IMR-90 (cell line): ENCODE data around the gene AKAP13. TPM values are rescaled to one million over a fixed set of nuclear protein-coding genes. Genes with fewer than 3 reads are reported as not detected.

Source experiments
- ATAC-seq: fragments of 200-7000 bp; cut with Tn5 transposase; 2 replicates; pipeline ENCODE4 v1.9.1; 2020; ENCODE audit warnings: low read depth, mild to moderate bottlenecking, moderate library complexity
- BruUV-seq: library from RNA; stranded (reverse); fragments of 400-500 nt; replicated peaks from 2 replicates; lab custom pipeline; 2021; lab: Mats Ljungman, UMichigan
- CTCF ChIA-PET: fragments of 300-600 bp; formaldehyde crosslinking; extraction: SDS; loops from one replicate; lab custom pipeline; 2021; ENCODE audit warnings: antibody characterized with exemption; lab: Yijun Ruan, JAX
- POLR2A ChIA-PET: fragments of 300-600 bp; sonication (Branson Sonifier 250); formaldehyde crosslinking; loops from one replicate; lab custom pipeline; 2022; ENCODE audit warnings: antibody characterized with exemption; ENCODE audit not compliant: unreplicated experiment; lab: Charles Lee
- DNase-seq: peaks from one replicate; pipeline ENCODE4 v3.0.0; 2013
- H2AFZ ChIP-seq: replicated peaks from 2 replicates; pipeline ENCODE3; 2013; ENCODE audit warnings: low read length, mild to moderate bottlenecking; ENCODE audit not compliant: poor library complexity
- H2AK5ac ChIP-seq: 2 replicates; pipeline ENCODE4 v1.6.1; 2013; ENCODE audit warnings: low read depth, low read length, inconsistent platforms
- H2AK9ac ChIP-seq: replicated peaks from 2 replicates; pipeline ENCODE3; 2013; ENCODE audit warnings: mild to moderate bottlenecking, low read depth, low read length, moderate library complexity; ENCODE audit not compliant: poor library complexity
- H2BK120ac ChIP-seq: 2 replicates; pipeline ENCODE4 v1.6.1; 2013; ENCODE audit warnings: low read depth, low read length, inconsistent platforms
- H2BK15ac ChIP-seq: 3 replicates; pipeline ENCODE4 v1.6.1; 2013; ENCODE audit warnings: low read depth, low read length, inconsistent platforms
- H2BK20ac ChIP-seq: 2 replicates; pipeline ENCODE4 v1.6.1; 2013; ENCODE audit warnings: low read depth, mild to moderate bottlenecking, inconsistent platforms, low read length, moderate library complexity
- H2BK5ac ChIP-seq: 2 replicates; pipeline ENCODE4 v1.6.1; 2013; ENCODE audit warnings: mild to moderate bottlenecking, low read depth, low read length, inconsistent platforms; ENCODE audit not compliant: poor library complexity, severe bottlenecking
- H3K14ac ChIP-seq: replicated peaks from 2 replicates; pipeline ENCODE4 v1.6.1; 2013; ENCODE audit warnings: low read depth, low read length, inconsistent platforms
- H3K18ac ChIP-seq: 2 replicates; pipeline ENCODE4 v1.6.1; 2013; ENCODE audit warnings: low read depth, low read length, control low read depth
- H3K23ac ChIP-seq: 2 replicates; pipeline ENCODE4 v1.6.1; 2013; ENCODE audit warnings: low read depth, low read length, inconsistent platforms
- H3K27ac ChIP-seq: 2 replicates; pipeline ENCODE4 v1.5.1; 2013; ENCODE audit warnings: mild to moderate bottlenecking, control low read depth, low read length; ENCODE audit not compliant: insufficient read depth
- H3K27me3 ChIP-seq: 2 replicates; pipeline ENCODE4 v1.6.1; 2013; ENCODE audit warnings: low read length; ENCODE audit not compliant: control insufficient read depth, insufficient read depth
- H3K36me3 ChIP-seq: 2 replicates; pipeline ENCODE4 v1.6.1; 2013; ENCODE audit warnings: low read length, mixed read lengths; ENCODE audit not compliant: control insufficient read depth, insufficient read depth
- H3K4ac ChIP-seq: 2 replicates; pipeline ENCODE4 v1.6.1; 2013; ENCODE audit warnings: low read depth, low read length, inconsistent platforms
- H3K4me1 ChIP-seq: 2 replicates; pipeline ENCODE4 v1.6.1; 2013; ENCODE audit warnings: low read length, mixed read lengths; ENCODE audit not compliant: control insufficient read depth, insufficient read depth
- H3K4me2 ChIP-seq: 2 replicates; pipeline ENCODE4 v1.6.1; 2013; ENCODE audit warnings: low read depth, mild to moderate bottlenecking, control low read depth, low read length, moderate library complexity
- H3K4me3 ChIP-seq: 2 replicates; pipeline ENCODE4 v1.5.1; 2013; ENCODE audit warnings: low read depth, mild to moderate bottlenecking, control low read depth, low read length, moderate library complexity; ENCODE audit not compliant: insufficient read depth
- H3K56ac ChIP-seq: 2 replicates; pipeline ENCODE4 v1.6.1; 2013; ENCODE audit warnings: low read length, inconsistent platforms; ENCODE audit not compliant: insufficient read depth; ENCODE audit errors: extremely low read depth
- H3K79me1 ChIP-seq, 2 experiments: 2 replicates each; pipeline ENCODE4 v1.6.1; 2013; ENCODE audit warnings: low read length in 2 of 2, inconsistent platforms in 1 of 2, low read depth in 1 of 2
- H3K9ac ChIP-seq: 2 replicates; pipeline ENCODE4 v1.6.1; 2013; ENCODE audit warnings: low read depth, low read length, control low read depth
- H3K9me1 ChIP-seq: 2 replicates; pipeline ENCODE4 v1.6.1; 2013; ENCODE audit warnings: low read length, inconsistent platforms; ENCODE audit not compliant: insufficient read depth
- H3K9me3 ChIP-seq: 2 replicates; pipeline ENCODE4 v1.6.1; 2013; ENCODE audit warnings: low read length; ENCODE audit not compliant: control insufficient read depth, insufficient read depth
- H4K20me1 ChIP-seq: 2 replicates; pipeline ENCODE4 v1.6.1; 2013; ENCODE audit warnings: low read length, inconsistent platforms; ENCODE audit not compliant: insufficient read depth
- H4K5ac ChIP-seq: 2 replicates; pipeline ENCODE4 v1.6.1; 2013; ENCODE audit warnings: mild to moderate bottlenecking, low read depth, low read length, control low read depth
- H4K8ac ChIP-seq, 2 experiments: 2 replicates each; pipeline ENCODE4 v1.6.1; 2013; ENCODE audit warnings: low read depth in 2 of 2, low read length in 2 of 2, control low read depth in 1 of 2, inconsistent platforms in 1 of 2
- H4K91ac ChIP-seq: 2 replicates; pipeline ENCODE4 v1.6.1; 2013; ENCODE audit warnings: low read depth, low read length, inconsistent platforms; ENCODE audit not compliant: insufficient read depth
- BHLHE40 ChIP-seq: fragments of 150-350 bp; IDR thresholded peaks from 2 replicates; pipeline ENCODE4 v1.6.1; 2016; ENCODE audit warnings: mild to moderate bottlenecking, low read depth, low read length
- CHD1 ChIP-seq: IDR thresholded peaks from 2 replicates; pipeline ENCODE4 v1.6.1; 2012; ENCODE audit warnings: low read depth, low read length, improper control_type of control experiment
- FOS ChIP-seq: fragments of 150-350 bp; IDR thresholded peaks from 2 replicates; pipeline ENCODE4 v1.6.1; 2016; ENCODE audit warnings: low read depth, low read length
- MAFK ChIP-seq: IDR thresholded peaks from 2 replicates; pipeline ENCODE4 v1.6.1; 2012; ENCODE audit warnings: low read depth, low read length, improper control_type of control experiment
- MAZ ChIP-seq: IDR thresholded peaks from 2 replicates; pipeline ENCODE4 v1.6.1; 2012; ENCODE audit warnings: low read depth, mild to moderate bottlenecking, low read length, improper control_type of control experiment, moderate library complexity, borderline replicate concordance
- NFE2L2 ChIP-seq: fragments of 150-350 bp; IDR thresholded peaks from 2 replicates; pipeline ENCODE4 v1.6.1; 2016; ENCODE audit warnings: low read depth, mild to moderate bottlenecking, low read length
- POLR2A ChIP-seq: IDR thresholded peaks from 2 replicates; pipeline ENCODE4 v1.6.1; 2012; ENCODE audit warnings: mild to moderate bottlenecking, low read depth, low read length
- WGBS, 2 experiments: methylation state at CpG; one replicate each; pipeline versions ENCODE4 v1.1.5 to v1.1.7; 2013; ENCODE audit warnings: missing lambda C conversion rate in 2 of 2; ENCODE audit not compliant: insufficient read length in 1 of 2; ENCODE audit errors: extremely low coverage in 2 of 2; 5-methylcytosine and 5-hydroxymethylcytosine counted together
- dilution Hi-C: fragments of 300-500 bp; cut with HindIII; formaldehyde crosslinking; loops from one replicate; pipeline ENCODE4 v1.14.3; 2018; ENCODE audit warnings: low sequenced_read_pairs; ENCODE audit not compliant: unreplicated experiment
- in situ Hi-C: fragments of 300-500 bp; cut with MboI; formaldehyde crosslinking; loops from 3 replicates; pipeline ENCODE4 v1.14.3; 2019; ENCODE audit warnings: low sequenced_read_pairs, inconsistent platforms, mixed read lengths
- intact Hi-C: fragments of 100-400 bp; cut with micrococcal nuclease; formaldehyde crosslinking; loops from 2 replicates; pipeline ENCODE4 v1.10.0; 2022
- polyA plus RNA-seq, 3 experiments: library from polyadenylated mRNA; depleted of rRNA; stranded (reverse); fragments of >200 nt; gene quantifications; 2 replicates each; pipeline ENCODE4 v1.2.3, GENCODE V29; 2012; ENCODE audit warnings: low replicate concordance in 1 of 3
- total RNA-seq: library from RNA; depleted of rRNA; stranded (reverse); fragments of >200 nt; gene quantifications from 2 replicates; pipeline ENCODE4 v1.2.3, GENCODE V29; 2012
- TF ChIP-seq, protein P1 (sequence below): fragments of 150-350 bp; IDR thresholded peaks from 2 replicates; pipeline ENCODE4 v1.6.1; 2017; ENCODE audit warnings: mild to moderate bottlenecking, antibody characterized with exemption, low read length, low read depth
- TF ChIP-seq, protein P2 (sequence below): fragments of 150-350 bp; IDR thresholded peaks from 2 replicates; pipeline ENCODE4 v1.6.1; 2016; ENCODE audit warnings: low read depth, mild to moderate bottlenecking, low read length, moderate library complexity, borderline replicate concordance
- TF ChIP-seq, protein P3 (sequence below): conservative IDR thresholded peaks from 2 replicates; pipeline ENCODE4 v1.5.1; 2012; ENCODE audit warnings: mild to moderate bottlenecking, low read depth, low read length, improper control_type of control experiment

AKAP13 gene
- total and polyA plus RNA-seq, 2 of the 4 experiments (the other 2 are of a cell fraction), result 10.4 to 46.4 TPM

DNA sequence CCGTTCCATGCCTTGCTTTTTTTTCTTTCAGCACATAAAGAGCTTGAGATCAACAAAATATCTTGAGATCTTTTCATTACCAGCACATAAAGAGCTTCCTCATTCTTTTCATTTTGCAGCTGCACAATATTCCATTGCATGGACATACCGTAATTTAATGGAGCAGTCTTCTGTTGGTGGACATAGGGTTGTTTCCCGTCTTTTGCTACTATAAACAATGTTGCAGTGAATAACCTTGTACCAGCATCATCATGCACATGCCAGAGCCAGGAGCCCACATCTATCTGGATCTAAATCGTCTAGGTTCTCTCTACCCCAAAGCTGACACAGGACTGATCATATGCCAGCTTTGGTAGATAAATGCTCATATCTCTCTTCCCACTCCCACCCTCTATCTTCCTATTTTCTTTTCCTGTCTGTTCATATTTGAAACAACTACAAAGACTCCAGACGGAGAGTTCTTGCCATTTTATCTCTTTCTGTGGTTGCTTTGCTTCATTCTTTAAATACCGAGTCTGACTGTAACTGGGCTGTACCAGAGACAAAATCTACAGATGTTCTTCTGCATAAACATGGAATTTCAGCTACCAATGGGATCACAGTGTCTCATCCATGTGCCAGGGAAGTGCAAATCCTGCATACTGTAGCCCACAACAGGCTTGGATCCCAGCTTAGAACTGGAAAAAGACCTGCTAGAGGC, 47.1 kb upstream of the AKAP13 start (continued):
- TF ChIP-seq MAFK, result no peak

DNA sequence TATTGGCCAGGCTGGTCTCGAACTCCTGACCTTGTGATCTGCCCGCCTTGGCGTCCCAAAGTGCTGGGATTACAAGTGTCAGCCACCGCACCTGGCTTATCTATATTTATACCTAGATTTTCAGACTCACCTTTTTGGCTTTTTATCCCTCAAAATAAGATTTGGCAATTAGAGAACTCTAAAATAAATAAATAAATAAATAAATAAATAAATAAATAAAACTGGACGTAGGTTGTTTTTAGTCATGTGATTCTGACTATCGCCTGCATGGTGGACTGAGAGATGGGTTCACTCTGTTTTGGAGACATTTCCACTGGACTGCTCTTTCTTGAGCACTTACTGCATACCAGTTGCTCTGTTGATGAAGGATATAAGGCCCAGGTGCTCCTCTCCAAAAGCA, 46.2 kb upstream of the AKAP13 start:
- no peak overlapping the region for H4K8ac ChIP-seq
- no peak overlapping the region for H2BK5ac ChIP-seq
- TF ChIP-seq MAFK (no peak), MAZ (no peak), BHLHE40 (no peak), NFE2L2 (no peak), FOS (no peak), POLR2A (no peak), CHD1 (no peak)
- TF ChIP-seq, protein P1, sequence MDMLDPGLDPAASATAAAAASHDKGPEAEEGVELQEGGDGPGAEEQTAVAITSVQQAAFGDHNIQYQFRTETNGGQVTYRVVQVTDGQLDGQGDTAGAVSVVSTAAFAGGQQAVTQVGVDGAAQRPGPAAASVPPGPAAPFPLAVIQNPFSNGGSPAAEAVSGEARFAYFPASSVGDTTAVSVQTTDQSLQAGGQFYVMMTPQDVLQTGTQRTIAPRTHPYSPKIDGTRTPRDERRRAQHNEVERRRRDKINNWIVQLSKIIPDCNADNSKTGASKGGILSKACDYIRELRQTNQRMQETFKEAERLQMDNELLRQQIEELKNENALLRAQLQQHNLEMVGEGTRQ, result no peak
- TF ChIP-seq, protein P2, sequence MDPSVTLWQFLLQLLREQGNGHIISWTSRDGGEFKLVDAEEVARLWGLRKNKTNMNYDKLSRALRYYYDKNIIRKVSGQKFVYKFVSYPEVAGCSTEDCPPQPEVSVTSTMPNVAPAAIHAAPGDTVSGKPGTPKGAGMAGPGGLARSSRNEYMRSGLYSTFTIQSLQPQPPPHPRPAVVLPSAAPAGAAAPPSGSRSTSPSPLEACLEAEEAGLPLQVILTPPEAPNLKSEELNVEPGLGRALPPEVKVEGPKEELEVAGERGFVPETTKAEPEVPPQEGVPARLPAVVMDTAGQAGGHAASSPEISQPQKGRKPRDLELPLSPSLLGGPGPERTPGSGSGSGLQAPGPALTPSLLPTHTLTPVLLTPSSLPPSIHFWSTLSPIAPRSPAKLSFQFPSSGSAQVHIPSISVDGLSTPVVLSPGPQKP, result no peak
- TF ChIP-seq, protein P3, sequence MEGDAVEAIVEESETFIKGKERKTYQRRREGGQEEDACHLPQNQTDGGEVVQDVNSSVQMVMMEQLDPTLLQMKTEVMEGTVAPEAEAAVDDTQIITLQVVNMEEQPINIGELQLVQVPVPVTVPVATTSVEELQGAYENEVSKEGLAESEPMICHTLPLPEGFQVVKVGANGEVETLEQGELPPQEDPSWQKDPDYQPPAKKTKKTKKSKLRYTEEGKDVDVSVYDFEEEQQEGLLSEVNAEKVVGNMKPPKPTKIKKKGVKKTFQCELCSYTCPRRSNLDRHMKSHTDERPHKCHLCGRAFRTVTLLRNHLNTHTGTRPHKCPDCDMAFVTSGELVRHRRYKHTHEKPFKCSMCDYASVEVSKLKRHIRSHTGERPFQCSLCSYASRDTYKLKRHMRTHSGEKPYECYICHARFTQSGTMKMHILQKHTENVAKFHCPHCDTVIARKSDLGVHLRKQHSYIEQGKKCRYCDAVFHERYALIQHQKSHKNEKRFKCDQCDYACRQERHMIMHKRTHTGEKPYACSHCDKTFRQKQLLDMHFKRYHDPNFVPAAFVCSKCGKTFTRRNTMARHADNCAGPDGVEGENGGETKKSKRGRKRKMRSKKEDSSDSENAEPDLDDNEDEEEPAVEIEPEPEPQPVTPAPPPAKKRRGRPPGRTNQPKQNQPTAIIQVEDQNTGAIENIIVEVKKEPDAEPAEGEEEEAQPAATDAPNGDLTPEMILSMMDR, result no peak
- H3K79me1 ChIP-seq, result peaks cover 3 to 9% of the 10 kb centered on the region in 2 experiments; a peak in 3 of 4 replicates
- H3K23ac ChIP-seq, result no peak overlapping the region
- H3K4me2 ChIP-seq, result no peak overlapping the region
- H2BK20ac ChIP-seq, result no peak overlapping the region
- 0 out of 2 replicates have a peak overlapping the region, but pooled peaks have one; percentile 8 for H3K4ac ChIP-seq
- ATAC-seq, result no peak
- no peaks in the 10 kb centered on the region for H3K36me3 ChIP-seq
- peak overlapping the region; percentile 27 for H2AK5ac ChIP-seq
- H2AFZ ChIP-seq, result no peak overlapping the region
- H3K56ac ChIP-seq, result no peak overlapping the region
- dilution Hi-C loops (no loop called here), intact Hi-C loops (no loop called here), in situ Hi-C loops (no loop called here)
- H3K9ac ChIP-seq, result no peak overlapping the region
- no peak overlapping the region for H3K18ac ChIP-seq
- no peaks in the 10 kb centered on the region for H3K9me3 ChIP-seq
- H3K9me1 ChIP-seq, result peaks cover 5% of the 10 kb centered on the region; the same call in 1 of the 2 replicates
- H2BK120ac ChIP-seq, result peak overlapping the region; percentile 39
- no peak overlapping the region for H3K27ac ChIP-seq
- no peak for DNase-seq
- no peak overlapping the region for H2BK15ac ChIP-seq
- no peak overlapping the region for H2AK9ac ChIP-seq
- H3K14ac ChIP-seq, result no peak overlapping the region
- ChIA-PET POLR2A (no interaction called here), CTCF (no interaction called here)
- no TSS peak for BruUV-seq
- whole genome bisulfite sequencing, 2 experiments, result no CpG with 5 or more reads among the region's 6 CpGs
- H4K91ac ChIP-seq, result no peak overlapping the region
- no peak overlapping the region for H3K4me3 ChIP-seq
- peaks cover 13% of the 10 kb centered on the region for H3K4me1 ChIP-seq
- H4K20me1 ChIP-seq, result no peaks in the 10 kb centered on the region
- H3K27me3 ChIP-seq, result no peaks in the 10 kb centered on the region
- H4K5ac ChIP-seq, result no peak overlapping the region
